Measurements from ENCODE around the gene DCAF17.
"Not testable (repeated sequence)": the region's sequence is repeated elsewhere in the genome, so short reads cannot be mapped to it uniquely, and the experiment has no call there.

Gene DCAF17

GRCh38 chr2:171469176-171469575 lies 35.1 kb downstream of the DCAF17 start:
- DNase-seq = no peak

GRCh38 chr2:171470129-171470528 lies 36.1 kb downstream of the DCAF17 start:
- DNase-seq = no peak

GRCh38 chr2:171475979-171476378 lies 42.0 kb downstream of the DCAF17 start:
- no peak for DNase-seq

- no peak for DNase-seq
Observed at GRCh38 chr2:171478345-171478744, 44.3 kb downstream of the DCAF17 start.

GRCh38 chr2:171479154-171479814 lies 45.3 kb downstream of the DCAF17 start:
- DNase-seq = no peak

- DNase-seq = no peak
Observed at GRCh38 chr2:171480908-171481307, 46.9 kb downstream of the DCAF17 start.

- no peak for DNase-seq
Observed at GRCh38 chr2:171482308-171482707, 48.3 kb downstream of the DCAF17 start.

GRCh38 chr2:171482877-171483276 lies 48.9 kb downstream of the DCAF17 start:
- no peak for DNase-seq

- no peak for DNase-seq
Observed at GRCh38 chr2:171483793-171484192, 49.8 kb downstream of the DCAF17 start.

- DNase-seq = no peak
Observed at GRCh38 chr2:171485116-171485515, 51.1 kb downstream of the DCAF17 start.

GRCh38 chr2:171487201-171487600 lies 53.2 kb downstream of the DCAF17 start:
- no peak for DNase-seq

GRCh38 chr2:171487803-171488259 lies 53.8 kb downstream of the DCAF17 start:
- no peak for DNase-seq

- DNase-seq = no peak
Observed at GRCh38 chr2:171490577-171490976, 56.6 kb downstream of the DCAF17 start.

- DNase-seq = no peak
Observed at GRCh38 chr2:171491292-171491691, 57.3 kb downstream of the DCAF17 start.

- DNase-seq = no peak
Observed at GRCh38 chr2:171492664-171493063, 58.6 kb downstream of the DCAF17 start.

GRCh38 chr2:171497664-171498063 lies 63.6 kb downstream of the DCAF17 start:
- DNase-seq = not testable (repeated sequence)

GRCh38 chr2:171505374-171505773 lies 71.3 kb downstream of the DCAF17 start:
- DNase-seq = no peak

- no peak for DNase-seq
Observed at GRCh38 chr2:171509945-171510731, 76.1 kb downstream of the DCAF17 start.

GRCh38 chr2:171512014-171512413 lies 78.0 kb downstream of the DCAF17 start:
- no peak for DNase-seq

GRCh38 chr2:171512683-171513195 lies 78.7 kb downstream of the DCAF17 start:
- DNase-seq = no peak

GRCh38 chr2:171513719-171514160 lies 79.7 kb downstream of the DCAF17 start:
- DNase-seq = no peak

- no peak for DNase-seq
Observed at GRCh38 chr2:171514908-171515582, 81.0 kb downstream of the DCAF17 start.

GRCh38 chr2:171515672-171516298 lies 81.8 kb downstream of the DCAF17 start:
- DNase-seq = no peak
